T-helper 1 cell treated with Interleukin-12 subunit alpha and Interleukin-12 subunit beta and Interleukin-4 antibody, amounts not matched to agents 30 ng/mL and 1 ng/mL, for 36 hours (primary cell): ENCODE measurements around the gene CRYBG3. TPM values are rescaled to one million over a fixed set of nuclear protein-coding genes. Genes with fewer than 3 reads are reported as not detected.

Source experiments
- intact Hi-C: fragments of 100-400 bp; cut with micrococcal nuclease; formaldehyde crosslinking; loops from one replicate; pipeline ENCODE4 v1.15.1; 2024
- total RNA-seq: library from RNA; stranded (reverse); gene quantifications from 2 replicates; pipeline ENCODE4 v1.2.3, GENCODE V29; 2022

CRYBG3 gene
- total RNA-seq, 1 donor from 2014 or later: 10.7 TPM

- intact Hi-C loops: loop anchor here (1.0 to 2.0 kb wide), 2 partner anchors 83 to 147 kb away; no protein-coding TSS in a partner anchor
These were observed 118.2 kb downstream of the CRYBG3 start for GRCh38 chr3:97940034-97940433.

GRCh38 chr3:97942801-97943546 is 121.2 kb downstream of the CRYBG3 start:
- intact Hi-C loops: no loop called here

GRCh38 chr3:97948351-97949109 is 126.7 kb downstream of the CRYBG3 start:
- intact Hi-C loops: no loop called here

- intact Hi-C loops: no loop called here
These were observed 127.3 kb downstream of the CRYBG3 start for GRCh38 chr3:97949110-97949485.

- intact Hi-C loops: no loop called here
These were observed 127.9 kb downstream of the CRYBG3 start for GRCh38 chr3:97949743-97950142.

GRCh38 chr3:97950360-97950759 is 128.5 kb downstream of the CRYBG3 start:
- intact Hi-C loops: no loop called here

- intact Hi-C loops: no loop called here
These were observed 130.5 kb downstream of the CRYBG3 start for GRCh38 chr3:97952280-97952679.

DNA sequence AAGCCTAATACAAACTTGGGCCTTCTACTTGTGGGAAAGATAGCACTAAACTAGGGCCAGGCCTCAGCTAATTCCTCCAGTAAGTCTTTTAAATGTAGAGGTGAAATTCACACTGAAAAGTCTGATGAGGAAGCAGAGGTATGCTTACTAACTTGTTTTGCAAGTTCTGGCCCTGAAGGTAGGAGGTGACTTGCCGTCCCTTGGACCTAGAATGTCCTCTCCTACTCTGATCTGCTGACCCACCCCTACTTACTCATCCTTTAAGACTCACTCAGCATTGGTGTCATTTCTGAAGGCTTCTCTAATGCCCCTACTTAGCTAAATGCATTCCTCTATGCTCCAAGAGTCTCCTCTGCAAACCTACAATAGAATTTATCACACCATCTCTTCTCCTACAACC is 131.1 kb downstream of the CRYBG3 start:
- intact Hi-C loops: no loop called here

DNA sequence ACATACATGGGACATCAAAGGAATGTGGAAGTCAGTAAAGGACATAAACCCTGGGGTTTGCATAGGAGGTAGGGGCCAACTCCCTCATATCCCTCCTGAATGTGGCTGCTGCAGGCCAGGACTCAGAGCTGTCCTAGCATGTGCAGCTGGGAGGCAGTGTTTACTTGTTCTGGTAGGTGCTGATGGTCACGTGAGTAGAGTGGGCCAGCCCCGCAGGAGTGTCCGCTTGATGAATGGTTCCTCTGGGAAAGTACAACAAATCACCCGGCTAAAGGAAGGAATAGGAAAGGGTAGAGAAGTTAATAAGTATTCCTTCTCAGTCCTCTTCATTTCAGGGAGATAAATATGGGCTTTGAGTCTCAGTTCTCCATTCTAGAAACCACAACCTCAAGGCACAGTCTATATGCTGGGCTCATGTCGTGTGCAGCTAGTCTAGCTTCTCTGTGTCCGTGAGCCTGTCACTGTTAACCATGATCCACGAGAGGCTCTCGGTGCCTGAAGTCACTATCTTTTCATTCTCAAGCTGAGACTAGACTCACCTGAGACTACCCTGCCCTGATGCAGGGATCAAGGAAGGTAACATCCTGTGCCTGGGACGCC is 132.5 kb downstream of the CRYBG3 start:
- intact Hi-C loops: no loop called here

- intact Hi-C loops: no loop called here
These were observed 134.2 kb downstream of the CRYBG3 start for GRCh38 chr3:97956051-97956450.

DNA sequence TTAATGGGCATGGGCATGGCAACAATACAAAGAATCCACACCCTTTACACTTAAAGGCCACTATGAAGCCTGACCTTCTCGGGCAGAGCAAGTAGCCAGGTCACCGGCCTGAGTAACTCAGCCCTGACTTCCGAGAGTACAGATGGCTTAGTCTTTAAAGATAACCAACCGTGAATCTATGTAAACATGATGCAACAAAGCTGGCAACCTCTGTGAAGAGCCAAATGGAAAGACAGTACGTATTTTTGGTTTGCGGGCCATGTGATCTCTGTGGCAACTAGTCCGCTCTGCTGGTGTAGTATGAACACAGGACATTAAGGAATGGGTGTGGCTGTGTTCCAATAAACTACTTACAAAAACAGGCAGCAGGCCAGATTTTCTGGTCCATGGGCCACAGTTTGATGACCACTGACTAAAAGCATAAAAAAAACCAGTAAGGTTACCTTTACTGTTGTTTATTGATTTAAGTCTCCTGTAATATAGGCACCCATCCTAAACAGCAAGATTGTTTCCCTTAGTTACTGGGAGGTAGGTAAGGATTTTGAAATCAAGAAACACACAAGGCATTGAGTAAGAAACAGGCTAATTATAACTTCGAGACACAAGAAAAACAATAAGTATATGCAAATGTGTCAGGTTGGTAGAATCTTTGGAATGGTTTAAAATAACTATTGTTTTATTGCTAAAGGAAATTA is 136.0 kb downstream of the CRYBG3 start:
- intact Hi-C loops: no loop called here

DNA sequence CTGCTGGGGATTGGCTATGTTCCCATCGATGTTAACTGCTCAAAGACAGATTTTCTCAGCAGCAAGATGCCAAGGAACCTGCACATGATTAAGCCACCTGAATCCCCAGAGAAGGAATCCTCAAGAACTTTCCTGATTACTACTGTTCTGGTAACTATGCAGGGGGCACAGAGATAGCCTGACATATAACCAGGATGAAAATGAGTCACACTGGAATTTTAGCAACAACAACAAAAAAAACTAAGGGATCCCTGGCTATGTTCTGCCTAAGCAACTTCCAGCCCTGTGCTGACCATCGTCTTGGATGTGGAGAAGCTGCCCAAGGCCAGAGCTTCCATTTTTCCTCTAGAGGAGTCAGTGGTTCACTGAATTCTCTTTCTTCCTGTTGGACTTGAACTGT is 136.6 kb downstream of the CRYBG3 start:
- intact Hi-C loops: no loop called here

DNA sequence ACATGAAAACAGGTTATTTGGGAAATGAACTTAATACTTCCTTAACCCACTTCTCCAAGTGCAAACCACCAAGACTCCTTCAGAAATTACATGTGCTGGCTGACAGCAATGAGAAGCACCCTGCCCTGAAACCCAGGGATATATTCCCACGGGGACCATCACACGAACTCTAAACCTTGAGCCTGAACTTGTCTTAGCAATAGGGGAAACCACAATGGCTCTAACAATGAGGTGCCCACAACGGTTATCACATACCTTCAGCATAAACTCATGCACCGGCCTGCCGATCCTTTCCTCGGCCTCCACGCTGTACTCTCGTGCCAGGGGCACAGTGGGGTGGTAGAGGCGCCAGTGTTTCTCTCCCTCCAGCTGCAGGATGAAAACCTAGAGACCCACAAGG is 137.0 kb downstream of the CRYBG3 start:
- intact Hi-C loops: no loop called here

- intact Hi-C loops: loop anchor here (10.0 kb wide), 1 partner anchor 855 kb away; no protein-coding TSS in a partner anchor
These were observed 138.1 kb downstream of the CRYBG3 start for GRCh38 chr3:97959872-97960271.

GRCh38 chr3:97960551-97960950 is 138.7 kb downstream of the CRYBG3 start:
- intact Hi-C loops: loop anchor here (10.0 kb wide), 1 partner anchor 854 kb away; no protein-coding TSS in a partner anchor

GRCh38 chr3:97960993-97961766 is 139.4 kb downstream of the CRYBG3 start:
- intact Hi-C loops: loop anchor here (10.0 kb wide), 1 partner anchor 854 kb away; no protein-coding TSS in a partner anchor

DNA sequence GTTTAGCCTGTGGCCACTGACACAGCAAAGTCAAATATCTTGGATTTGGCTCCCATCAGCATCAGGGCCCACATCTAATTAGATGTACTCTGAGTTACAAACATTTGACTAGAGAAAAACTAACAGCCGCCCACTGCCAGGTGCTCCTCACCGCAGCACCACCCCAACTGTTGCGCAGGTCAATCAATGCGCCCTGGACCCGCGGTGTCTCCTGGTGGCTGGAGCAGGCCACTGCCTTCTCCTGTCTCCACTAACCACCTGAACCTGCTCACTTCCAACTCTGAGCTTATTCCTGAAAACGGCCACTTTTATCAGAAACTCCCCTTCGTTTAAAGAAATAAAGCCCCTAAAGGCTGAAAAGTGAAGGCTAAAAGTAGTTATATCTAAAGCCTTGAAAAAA is 146.2 kb downstream of the CRYBG3 start:
- intact Hi-C loops: loop anchor here (2.0 to 10.0 kb wide), 3 partner anchors 15 to 847 kb away; no protein-coding TSS in a partner anchor

GRCh38 chr3:97968376-97968775 is 146.6 kb downstream of the CRYBG3 start:
- intact Hi-C loops: loop anchor here (2.0 to 10.0 kb wide), 3 partner anchors 14 to 846 kb away; no protein-coding TSS in a partner anchor

DNA sequence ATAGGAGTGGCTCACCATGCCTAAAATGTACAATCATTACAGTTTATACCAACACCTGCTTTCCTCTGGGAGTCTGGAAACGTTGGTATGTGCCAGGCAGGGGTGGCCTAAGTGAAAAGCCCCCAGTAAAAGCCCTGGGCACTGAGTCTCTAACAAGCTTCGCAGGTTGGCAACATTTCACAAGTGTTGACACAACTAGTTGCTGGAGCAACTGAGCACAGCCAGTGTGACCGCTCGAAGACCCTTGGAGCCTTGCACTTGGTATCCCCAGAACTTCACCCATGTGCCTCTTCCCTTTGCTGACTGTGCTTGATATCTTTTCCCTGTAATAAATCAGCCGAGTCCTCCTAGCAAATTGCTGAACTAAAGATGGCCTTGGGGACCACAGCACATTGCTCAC is 147.7 kb downstream of the CRYBG3 start:
- intact Hi-C loops: loop anchor here (2.0 to 10.0 kb wide), 3 partner anchors 13 to 845 kb away; no protein-coding TSS in a partner anchor

DNA sequence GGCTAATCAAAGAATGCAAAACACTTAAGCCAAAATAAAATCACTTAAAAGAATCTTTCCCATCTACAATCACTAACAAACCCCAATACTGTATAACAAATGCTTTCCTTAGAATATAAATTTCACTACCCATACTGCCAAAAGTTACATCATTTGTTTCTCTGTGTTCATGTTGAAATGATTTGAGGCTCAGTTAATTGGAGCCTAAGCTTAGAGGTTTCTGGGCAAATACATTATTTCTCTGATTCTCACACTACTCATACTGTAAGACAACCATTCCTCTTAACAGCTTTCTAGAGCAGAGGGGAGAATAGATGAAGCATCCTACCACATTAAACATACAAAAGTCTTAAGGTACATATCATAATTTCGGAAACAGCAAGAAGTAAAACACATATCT is 148.3 kb downstream of the CRYBG3 start:
- intact Hi-C loops: loop anchor here (2.0 to 5.0 kb wide), 3 partner anchors 97 to 932 kb away; partner anchors contain the start of genes CLDND1 and DCBLD2
